ENCODE results near the gene PTPRG.

Gene PTPRG

GRCh38 chr3:61564395-61565059 is 3.2 kb downstream of the PTPRG start:
- Histone ChIP-seq H3K4me3 (ENCODE audit: low read length) (no peak overlapping the region), H3K36me3 (ENCODE audit: control insufficient read depth, insufficient read depth, low read length) (no peaks in the 10 kb centered on the region), H3K9ac (ENCODE audit: low read length) (no peak overlapping the region), H3K27me3 (ENCODE audit: control insufficient read depth, insufficient read depth, low read length) (peaks cover 37% of the 10 kb centered on the region), H3K4me1 (ENCODE audit: control insufficient read depth, insufficient read depth, low read length) (peaks cover 4% of the 10 kb centered on the region), H3K9me3 (ENCODE audit: control insufficient read depth, low read length) (no peaks in the 10 kb centered on the region)

- H3K4me3 ChIP-seq (ENCODE audit: low read length): no peak overlapping the region
- H3K9ac ChIP-seq (ENCODE audit: low read length): no peak overlapping the region
- H3K4me1 ChIP-seq (ENCODE audit: control insufficient read depth, insufficient read depth, low read length): peaks cover 4% of the 10 kb centered on the region
- H3K27me3 ChIP-seq (ENCODE audit: control insufficient read depth, insufficient read depth, low read length): peaks cover 28% of the 10 kb centered on the region
- H3K9me3 ChIP-seq (ENCODE audit: control insufficient read depth, low read length): no peaks in the 10 kb centered on the region
- no peaks in the 10 kb centered on the region for H3K36me3 ChIP-seq (ENCODE audit: control insufficient read depth, insufficient read depth, low read length)
Measured at GRCh38 chr3:61565569-61565968, 4.2 kb downstream of the PTPRG start.

- H3K9me3 ChIP-seq (ENCODE audit: control insufficient read depth, low read length): no peaks in the 10 kb centered on the region
- no peak overlapping the region for H3K4me3 ChIP-seq (ENCODE audit: low read length)
- peaks cover 17% of the 10 kb centered on the region for H3K27me3 ChIP-seq (ENCODE audit: control insufficient read depth, insufficient read depth, low read length)
- no peak overlapping the region for H3K9ac ChIP-seq (ENCODE audit: low read length)
- no peaks in the 10 kb centered on the region for H3K36me3 ChIP-seq (ENCODE audit: control insufficient read depth, insufficient read depth, low read length)
- H3K4me1 ChIP-seq (ENCODE audit: control insufficient read depth, insufficient read depth, low read length): no peaks in the 10 kb centered on the region
Measured at GRCh38 chr3:61568127-61568526, 6.8 kb downstream of the PTPRG start.

GRCh38 chr3:61569856-61570580 is 8.6 kb downstream of the PTPRG start:
- H3K9me3 ChIP-seq (ENCODE audit: control insufficient read depth, low read length): no peaks in the 10 kb centered on the region
- H3K27me3 ChIP-seq (ENCODE audit: control insufficient read depth, insufficient read depth, low read length): no peaks in the 10 kb centered on the region
- no peaks in the 10 kb centered on the region for H3K4me1 ChIP-seq (ENCODE audit: control insufficient read depth, insufficient read depth, low read length)
- no peaks in the 10 kb centered on the region for H3K36me3 ChIP-seq (ENCODE audit: control insufficient read depth, insufficient read depth, low read length)
- no peak overlapping the region for H3K4me3 ChIP-seq (ENCODE audit: low read length)
- H3K9ac ChIP-seq (ENCODE audit: low read length): no peak overlapping the region

GRCh38 chr3:61570813-61571212 is 9.4 kb downstream of the PTPRG start:
- Histone ChIP-seq H3K9me3 (ENCODE audit: control insufficient read depth, low read length) (no peaks in the 10 kb centered on the region), H3K36me3 (ENCODE audit: control insufficient read depth, insufficient read depth, low read length) (no peaks in the 10 kb centered on the region), H3K4me1 (ENCODE audit: control insufficient read depth, insufficient read depth, low read length) (no peaks in the 10 kb centered on the region), H3K4me3 (ENCODE audit: low read length) (no peak overlapping the region), H3K27me3 (ENCODE audit: control insufficient read depth, insufficient read depth, low read length) (no peaks in the 10 kb centered on the region), H3K9ac (ENCODE audit: low read length) (no peak overlapping the region)

DNA sequence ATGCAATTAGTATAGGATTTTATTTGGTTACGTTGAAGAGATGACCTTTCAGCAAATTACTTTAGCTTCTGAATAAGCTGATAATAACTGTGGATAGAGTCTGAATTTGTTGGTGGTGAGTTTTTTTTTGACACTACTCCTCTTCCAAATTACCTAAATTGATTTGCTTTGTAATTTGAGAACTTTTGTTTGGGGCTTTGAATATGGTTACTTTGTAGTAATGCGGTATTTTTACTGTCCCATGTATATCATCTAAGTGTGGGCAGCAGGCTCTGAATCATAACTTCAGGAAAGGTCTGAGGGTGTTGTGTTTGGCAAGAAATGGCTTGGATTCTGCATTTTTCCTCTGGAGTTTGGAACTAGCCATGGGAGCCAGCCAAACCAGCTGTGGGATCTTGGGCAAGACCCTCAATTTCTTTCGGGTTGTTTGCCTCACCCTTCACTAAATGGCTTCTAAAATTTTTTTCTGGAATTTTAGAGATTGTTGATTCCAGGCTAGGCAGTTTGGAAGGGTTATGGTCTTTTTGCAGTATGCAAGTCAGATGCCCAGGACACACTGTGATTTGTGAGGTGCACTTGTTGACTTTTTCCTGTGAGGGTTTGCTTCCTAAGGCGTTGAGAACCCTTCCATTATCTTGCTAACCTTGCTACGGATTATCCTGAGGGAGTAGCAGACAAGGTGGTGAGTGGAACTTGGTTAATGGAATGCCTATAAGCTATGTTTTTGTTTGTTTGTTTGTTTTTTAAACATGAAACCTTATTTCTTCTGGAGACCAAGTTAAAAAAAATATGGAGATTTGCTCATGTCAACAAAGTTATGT is 10.4 kb downstream of the PTPRG start:
- no peak overlapping the region for H3K9ac ChIP-seq (ENCODE audit: low read length)
- no peak overlapping the region for H3K4me3 ChIP-seq (ENCODE audit: low read length)
- no peaks in the 10 kb centered on the region for H3K27me3 ChIP-seq (ENCODE audit: control insufficient read depth, insufficient read depth, low read length)
- H3K36me3 ChIP-seq (ENCODE audit: control insufficient read depth, insufficient read depth, low read length): no peaks in the 10 kb centered on the region
- no peaks in the 10 kb centered on the region for H3K4me1 ChIP-seq (ENCODE audit: control insufficient read depth, insufficient read depth, low read length)
- H3K9me3 ChIP-seq (ENCODE audit: control insufficient read depth, low read length): no peaks in the 10 kb centered on the region

DNA sequence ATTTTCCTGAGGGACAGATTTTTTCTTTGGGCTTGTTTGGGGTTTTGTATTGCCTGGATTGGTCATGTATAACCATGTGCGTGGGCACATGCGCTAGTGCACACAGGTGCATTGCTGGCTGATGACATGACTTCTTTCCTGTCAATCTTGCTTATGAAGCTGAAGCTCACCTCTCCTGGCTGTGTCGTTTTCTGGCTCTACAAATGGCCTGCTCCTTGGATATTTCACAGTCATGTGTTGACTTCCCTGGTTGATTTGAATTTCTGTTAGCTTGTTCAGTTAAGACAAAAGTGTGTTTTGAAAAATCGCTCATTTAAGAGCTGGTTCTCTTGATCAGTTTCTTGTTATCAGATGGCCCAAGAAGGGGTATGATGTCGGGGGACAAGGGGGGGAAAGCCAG is 11.5 kb downstream of the PTPRG start:
- H3K36me3 ChIP-seq (ENCODE audit: control insufficient read depth, insufficient read depth, low read length): no peaks in the 10 kb centered on the region
- H3K9ac ChIP-seq (ENCODE audit: low read length): no peak overlapping the region
- no peaks in the 10 kb centered on the region for H3K9me3 ChIP-seq (ENCODE audit: control insufficient read depth, low read length)
- H3K27me3 ChIP-seq (ENCODE audit: control insufficient read depth, insufficient read depth, low read length): no peaks in the 10 kb centered on the region
- peaks cover 3% of the 10 kb centered on the region for H3K4me1 ChIP-seq (ENCODE audit: control insufficient read depth, insufficient read depth, low read length)
- no peak overlapping the region for H3K4me3 ChIP-seq (ENCODE audit: low read length)

- H3K9ac ChIP-seq (ENCODE audit: low read length): no peak overlapping the region
- H3K9me3 ChIP-seq (ENCODE audit: control insufficient read depth, low read length): no peaks in the 10 kb centered on the region
- peaks cover 8% of the 10 kb centered on the region for H3K4me1 ChIP-seq (ENCODE audit: control insufficient read depth, insufficient read depth, low read length)
- H3K36me3 ChIP-seq (ENCODE audit: control insufficient read depth, insufficient read depth, low read length): no peaks in the 10 kb centered on the region
- no peaks in the 10 kb centered on the region for H3K27me3 ChIP-seq (ENCODE audit: control insufficient read depth, insufficient read depth, low read length)
- H3K4me3 ChIP-seq (ENCODE audit: low read length): no peak overlapping the region
Measured at GRCh38 chr3:61573441-61573840, 12.1 kb downstream of the PTPRG start.

GRCh38 chr3:61574854-61575253 is 13.5 kb downstream of the PTPRG start:
- no peak overlapping the region for H3K4me3 ChIP-seq (ENCODE audit: low read length)
- H3K36me3 ChIP-seq (ENCODE audit: control insufficient read depth, insufficient read depth, low read length): no peaks in the 10 kb centered on the region
- no peaks in the 10 kb centered on the region for H3K9me3 ChIP-seq (ENCODE audit: control insufficient read depth, low read length)
- no peak overlapping the region for H3K9ac ChIP-seq (ENCODE audit: low read length)
- peaks cover 16% of the 10 kb centered on the region for H3K4me1 ChIP-seq (ENCODE audit: control insufficient read depth, insufficient read depth, low read length)
- no peaks in the 10 kb centered on the region for H3K27me3 ChIP-seq (ENCODE audit: control insufficient read depth, insufficient read depth, low read length)

DNA sequence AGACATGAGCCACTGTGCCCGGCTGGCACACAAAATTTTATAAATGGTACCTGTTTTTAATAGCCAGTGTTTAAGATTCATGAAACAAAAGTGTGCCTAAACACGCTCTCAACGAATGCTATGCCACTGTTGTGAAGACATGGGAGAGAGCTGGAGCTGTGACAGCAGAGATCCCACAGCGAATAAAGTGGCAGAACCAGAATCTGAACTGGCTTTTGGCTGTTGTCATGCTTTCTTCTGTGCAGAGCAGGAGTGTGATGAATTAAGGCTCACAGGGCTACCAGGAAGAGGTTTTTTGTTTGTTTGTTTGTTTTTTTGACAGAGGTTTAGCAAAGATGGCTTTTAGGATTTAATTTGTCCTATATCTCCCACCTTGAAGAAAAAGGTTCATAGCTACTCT is 14.5 kb downstream of the PTPRG start:
- Histone ChIP-seq H3K9ac (ENCODE audit: low read length) (no peak overlapping the region), H3K4me1 (ENCODE audit: control insufficient read depth, insufficient read depth, low read length) (peaks cover 16% of the 10 kb centered on the region), H3K9me3 (ENCODE audit: control insufficient read depth, low read length) (no peaks in the 10 kb centered on the region), H3K4me3 (ENCODE audit: low read length) (no peak overlapping the region), H3K27me3 (ENCODE audit: control insufficient read depth, insufficient read depth, low read length) (no peaks in the 10 kb centered on the region), H3K36me3 (ENCODE audit: control insufficient read depth, insufficient read depth, low read length) (no peaks in the 10 kb centered on the region)

DNA sequence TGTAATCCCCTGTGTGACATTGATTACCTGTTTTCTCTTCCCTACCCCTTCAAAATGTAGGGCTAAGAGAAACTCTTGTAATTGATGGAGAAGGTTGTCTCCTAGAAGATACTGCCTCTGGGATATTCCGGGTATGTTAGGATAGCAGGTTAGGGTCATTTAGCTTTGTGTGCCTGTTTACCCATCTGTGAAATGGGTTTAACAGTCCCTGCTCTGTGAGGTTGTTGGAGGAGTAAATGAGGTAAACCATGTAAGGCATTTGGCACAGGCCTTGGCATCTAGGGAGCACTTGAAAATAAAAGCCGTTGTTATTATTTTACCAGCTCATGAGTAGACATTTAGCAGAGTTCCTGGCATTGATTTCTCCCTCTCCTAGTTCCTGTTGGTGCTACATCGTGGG is 16.4 kb downstream of the PTPRG start:
- H3K9ac ChIP-seq (ENCODE audit: low read length): no peak overlapping the region
- H3K9me3 ChIP-seq (ENCODE audit: control insufficient read depth, low read length): no peaks in the 10 kb centered on the region
- H3K4me1 ChIP-seq (ENCODE audit: control insufficient read depth, insufficient read depth, low read length): peaks cover 16% of the 10 kb centered on the region
- H3K27me3 ChIP-seq (ENCODE audit: control insufficient read depth, insufficient read depth, low read length): no peaks in the 10 kb centered on the region
- no peak overlapping the region for H3K4me3 ChIP-seq (ENCODE audit: low read length)
- H3K36me3 ChIP-seq (ENCODE audit: control insufficient read depth, insufficient read depth, low read length): no peaks in the 10 kb centered on the region

Data from mucosa of stomach (tissue), 1 donor.